IPS-18c (cell line): ENCODE measurements around the gene MASTL.

Source experiments
- H3K4me3 ChIP-seq: 2 replicates; pipeline ENCODE4 v1.7.0; 2013; ENCODE audit warnings: low read depth, mild to moderate bottlenecking, low read length, moderate library complexity; ENCODE audit not compliant: insufficient read depth
- H3K9me3 ChIP-seq: one replicate; pipeline ENCODE4 v1.6.1; 2013; ENCODE audit warnings: mild to moderate bottlenecking, low read length, moderate library complexity; ENCODE audit not compliant: control insufficient read depth, insufficient read depth

The MASTL gene

GRCh38 chr10:27197980-27198620, 42.9 kb downstream of the MASTL start:
- Histone ChIP-seq H3K9me3 (no peaks in the 10 kb centered on the region), H3K4me3 (no peak overlapping the region)

GRCh38 chr10:27203806-27204205, 48.7 kb downstream of the MASTL start:
- H3K9me3 ChIP-seq: no peaks in the 10 kb centered on the region
- no peak overlapping the region for H3K4me3 ChIP-seq

GRCh38 chr10:27207350-27207749, 52.2 kb downstream of the MASTL start:
- Histone ChIP-seq H3K9me3 (no peaks in the 10 kb centered on the region), H3K4me3 (no peak overlapping the region)

GRCh38 chr10:27223964-27224363, 68.8 kb downstream of the MASTL start:
- no peak overlapping the region for H3K4me3 ChIP-seq
- no peaks in the 10 kb centered on the region for H3K9me3 ChIP-seq

GRCh38 chr10:27225011-27225590, 69.9 kb downstream of the MASTL start:
- no peak overlapping the region for H3K4me3 ChIP-seq
- H3K9me3 ChIP-seq: no peaks in the 10 kb centered on the region

- H3K9me3 ChIP-seq: no peaks in the 10 kb centered on the region
- no peak overlapping the region for H3K4me3 ChIP-seq
Observed at GRCh38 chr10:27225642-27226257, 70.6 kb downstream of the MASTL start.

GRCh38 chr10:27230022-27230421, 74.9 kb downstream of the MASTL start:
- Histone ChIP-seq H3K4me3 (no peak overlapping the region), H3K9me3 (no peaks in the 10 kb centered on the region)

- Histone ChIP-seq H3K9me3 (no peaks in the 10 kb centered on the region), H3K4me3 (no peak overlapping the region)
Observed at GRCh38 chr10:27235706-27236105, 80.6 kb downstream of the MASTL start.
